Ascending aorta (tissue), 2 donors: Measurements from ENCODE around the gene RAB24. TPM values are rescaled to one million over a fixed set of nuclear protein-coding genes. Genes with fewer than 3 reads are reported as not detected.

Experiments used
- DNase-seq, 2 donors: peaks; one replicate each; pipeline ENCODE4 v3.0.0-alpha.2; 2019; ENCODE audit warnings: low spot score in 2 of 2
- H3K27ac ChIP-seq, 2 donors: fragments of 200-600 bp; sonication (generic); one replicate each; pipeline ENCODE4 v1.5.1; 2016 to 2017; ENCODE audit warnings: mild to moderate bottlenecking in 1 of 2
- H3K27me3 ChIP-seq: fragments of 200-600 bp; sonication (generic); one replicate; pipeline ENCODE4 v1.5.1; 2017
- H3K36me3 ChIP-seq, 2 donors: fragments of 200-600 bp; sonication (generic); one replicate each; pipeline ENCODE4 v1.5.1; 2016
- H3K4me1 ChIP-seq, 2 donors: fragments of 200-600 bp; sonication (generic); one replicate each; pipeline ENCODE4 v1.5.1; 2016 to 2017; ENCODE audit warnings: mild to moderate bottlenecking in 1 of 2
- H3K4me3 ChIP-seq, 2 donors: fragments of 200-600 bp; sonication (generic); one replicate each; pipeline ENCODE4 v1.5.1; 2016 to 2017; ENCODE audit warnings: mild to moderate bottlenecking in 1 of 2
- H3K9me3 ChIP-seq, 2 donors: fragments of 200-600 bp; sonication (generic); one replicate each; pipeline ENCODE4 v1.5.1; 2016
- intact Hi-C: fragments of 100-400 bp; cut with DNase I; formaldehyde crosslinking; loops from one replicate; pipeline ENCODE4 v1.15.1; 2023
- total RNA-seq: library from RNA; depleted of rRNA; stranded (reverse); fragments of >200 nt; gene quantifications from one replicate; pipeline ENCODE4 v1.1.0, GENCODE V29; 2016
- TF ChIP-seq, protein P1 (sequence below), 3 experiments: fragments of 200-600 bp in 2 of 3; fragments of 450-650 bp in 1 of 3; sonication (generic) in 2 of 3; IDR thresholded peaks; one replicate each; pipeline ENCODE4 v1.5.1; 2016 to 2019; ENCODE audit warnings: antibody characterized with exemption in 3 of 3, mild to moderate bottlenecking in 1 of 3, moderate library complexity in 1 of 3

The RAB24 gene
- total RNA-seq, 1 donor from 2014 or later: 68.8 TPM

DNA sequence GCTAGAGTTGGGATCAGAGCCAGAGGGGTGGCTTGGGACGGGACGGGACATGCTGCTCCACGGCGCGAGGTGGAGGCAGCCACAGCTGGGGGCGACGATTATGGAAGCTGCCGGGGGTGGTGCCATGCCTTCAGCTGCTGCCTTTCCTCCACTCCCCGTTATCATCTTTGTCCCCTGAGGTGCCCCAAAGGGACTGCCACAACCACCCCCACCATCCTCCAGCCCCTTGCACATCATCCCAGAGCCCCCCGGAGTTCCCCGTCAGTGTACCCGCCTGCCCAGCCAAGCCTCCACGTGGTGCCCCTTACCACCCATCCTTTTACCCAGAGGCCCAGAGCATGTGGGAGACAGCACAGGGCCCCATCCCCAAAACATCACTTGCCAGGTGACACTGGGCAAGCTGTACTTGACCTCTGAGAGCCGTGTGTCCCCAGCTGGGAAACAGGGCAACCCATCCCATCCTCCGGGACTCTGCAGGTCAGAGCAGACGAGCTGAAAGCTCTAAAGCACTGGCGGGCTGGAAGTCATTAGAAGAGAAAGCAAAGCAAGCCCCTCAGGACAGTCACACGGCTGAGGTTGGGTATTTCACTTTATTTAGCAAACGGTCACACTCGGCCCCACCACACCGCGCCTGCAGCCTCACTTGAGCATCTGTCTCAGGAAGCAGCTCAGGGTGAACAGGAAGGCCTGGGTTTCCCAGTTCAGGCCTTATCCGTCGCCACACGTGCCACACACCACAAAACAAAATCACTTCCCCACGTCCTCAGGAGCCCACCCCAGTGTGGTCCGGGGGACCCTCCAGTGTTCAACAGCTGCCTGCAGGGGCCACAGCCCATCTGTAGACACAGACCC, 27.7 kb upstream of the RAB24 start:
- intact Hi-C loops: no loop called here
- TF ChIP-seq, protein P1, sequence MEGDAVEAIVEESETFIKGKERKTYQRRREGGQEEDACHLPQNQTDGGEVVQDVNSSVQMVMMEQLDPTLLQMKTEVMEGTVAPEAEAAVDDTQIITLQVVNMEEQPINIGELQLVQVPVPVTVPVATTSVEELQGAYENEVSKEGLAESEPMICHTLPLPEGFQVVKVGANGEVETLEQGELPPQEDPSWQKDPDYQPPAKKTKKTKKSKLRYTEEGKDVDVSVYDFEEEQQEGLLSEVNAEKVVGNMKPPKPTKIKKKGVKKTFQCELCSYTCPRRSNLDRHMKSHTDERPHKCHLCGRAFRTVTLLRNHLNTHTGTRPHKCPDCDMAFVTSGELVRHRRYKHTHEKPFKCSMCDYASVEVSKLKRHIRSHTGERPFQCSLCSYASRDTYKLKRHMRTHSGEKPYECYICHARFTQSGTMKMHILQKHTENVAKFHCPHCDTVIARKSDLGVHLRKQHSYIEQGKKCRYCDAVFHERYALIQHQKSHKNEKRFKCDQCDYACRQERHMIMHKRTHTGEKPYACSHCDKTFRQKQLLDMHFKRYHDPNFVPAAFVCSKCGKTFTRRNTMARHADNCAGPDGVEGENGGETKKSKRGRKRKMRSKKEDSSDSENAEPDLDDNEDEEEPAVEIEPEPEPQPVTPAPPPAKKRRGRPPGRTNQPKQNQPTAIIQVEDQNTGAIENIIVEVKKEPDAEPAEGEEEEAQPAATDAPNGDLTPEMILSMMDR (IDR thresholded peaks at IDR 0.05): no peak

DNA sequence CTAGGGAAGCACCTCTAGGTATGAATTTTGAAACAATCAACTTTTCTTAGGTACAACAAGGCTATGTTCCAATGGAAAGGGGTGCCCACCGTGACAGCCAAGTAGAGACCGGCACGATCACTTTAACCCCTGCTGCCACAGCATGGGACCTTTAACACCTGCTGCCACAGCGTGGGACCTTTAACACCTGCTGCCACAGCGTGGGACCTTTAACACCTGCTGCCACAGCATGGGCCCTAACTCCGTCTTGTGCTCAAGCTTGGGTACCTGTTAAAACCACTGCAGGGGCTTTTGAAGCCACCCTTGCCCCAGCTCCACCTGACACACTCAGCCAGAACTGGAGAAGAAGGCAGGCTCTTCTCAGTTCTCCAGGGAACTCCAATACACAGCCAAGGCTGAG, 26.4 kb upstream of the RAB24 start:
- intact Hi-C loops: no loop called here
- Histone ChIP-seq H3K27ac (no peak overlapping the region), H3K36me3 (peaks cover 39 to 52% of the 10 kb centered on the region in 2 donors), H3K27me3 (no peaks in the 10 kb centered on the region), H3K4me1 (no peaks in the 10 kb centered on the region), H3K9me3 (no peaks in the 10 kb centered on the region), H3K4me3 (no peak overlapping the region)
- TF ChIP-seq, protein P1 (IDR thresholded peaks at IDR 0.05): no peak
- no peak for DNase-seq

More for the DNA sequence above, 27.7 kb upstream of the RAB24 start:
- DNase-seq: no peak
- Histone ChIP-seq H3K9me3 (no peaks in the 10 kb centered on the region), H3K4me1 (no peaks in the 10 kb centered on the region), H3K27me3 (no peaks in the 10 kb centered on the region), H3K4me3 (no peak overlapping the region), H3K36me3 (peaks cover 52 to 65% of the 10 kb centered on the region in 2 donors), H3K27ac (no peak overlapping the region)

DNA sequence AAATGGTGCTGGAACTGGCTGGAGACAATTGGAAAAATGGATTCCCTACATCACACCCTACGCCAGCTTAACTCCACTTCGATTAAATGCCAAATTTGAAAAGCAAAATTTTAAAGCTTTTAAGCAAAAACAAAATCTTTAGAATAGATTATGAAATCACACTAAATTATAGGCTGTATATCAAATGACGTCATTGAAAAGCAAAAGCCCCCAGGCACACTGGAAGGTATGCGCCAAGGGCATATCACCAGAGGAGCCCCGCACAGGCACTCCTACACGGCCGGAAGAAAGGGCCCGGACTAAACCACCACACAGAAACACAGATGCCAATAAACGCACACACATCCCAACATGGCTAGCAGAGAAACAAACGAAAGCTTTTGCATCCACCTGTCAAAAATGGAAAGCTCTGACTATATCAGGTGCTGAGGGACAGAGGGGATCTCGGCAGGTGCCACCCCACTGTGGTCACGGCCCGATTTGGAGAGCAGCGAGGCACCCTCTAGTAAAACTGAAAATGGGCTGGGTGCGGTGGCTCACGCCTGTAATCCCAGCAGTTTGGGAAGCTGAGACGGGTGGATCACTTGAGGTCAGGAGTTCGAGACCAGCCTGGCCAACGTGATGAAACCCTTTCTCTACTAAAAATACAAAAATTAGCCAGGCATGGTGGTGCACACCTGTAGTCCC, 25.2 kb upstream of the RAB24 start:
- H3K4me1 ChIP-seq: no peaks in the 10 kb centered on the region
- peak overlapping the region in 1 of 2 donors; percentile 32 for H3K27ac ChIP-seq
- H3K4me3 ChIP-seq: no peak overlapping the region
- DNase-seq: no peak
- no peaks in the 10 kb centered on the region for H3K9me3 ChIP-seq
- no peaks in the 10 kb centered on the region for H3K27me3 ChIP-seq
- intact Hi-C loops: no loop called here
- peaks cover 27 to 40% of the 10 kb centered on the region in 2 donors for H3K36me3 ChIP-seq
- TF ChIP-seq, protein P1 (IDR thresholded peaks at IDR 0.05): no peak

DNA sequence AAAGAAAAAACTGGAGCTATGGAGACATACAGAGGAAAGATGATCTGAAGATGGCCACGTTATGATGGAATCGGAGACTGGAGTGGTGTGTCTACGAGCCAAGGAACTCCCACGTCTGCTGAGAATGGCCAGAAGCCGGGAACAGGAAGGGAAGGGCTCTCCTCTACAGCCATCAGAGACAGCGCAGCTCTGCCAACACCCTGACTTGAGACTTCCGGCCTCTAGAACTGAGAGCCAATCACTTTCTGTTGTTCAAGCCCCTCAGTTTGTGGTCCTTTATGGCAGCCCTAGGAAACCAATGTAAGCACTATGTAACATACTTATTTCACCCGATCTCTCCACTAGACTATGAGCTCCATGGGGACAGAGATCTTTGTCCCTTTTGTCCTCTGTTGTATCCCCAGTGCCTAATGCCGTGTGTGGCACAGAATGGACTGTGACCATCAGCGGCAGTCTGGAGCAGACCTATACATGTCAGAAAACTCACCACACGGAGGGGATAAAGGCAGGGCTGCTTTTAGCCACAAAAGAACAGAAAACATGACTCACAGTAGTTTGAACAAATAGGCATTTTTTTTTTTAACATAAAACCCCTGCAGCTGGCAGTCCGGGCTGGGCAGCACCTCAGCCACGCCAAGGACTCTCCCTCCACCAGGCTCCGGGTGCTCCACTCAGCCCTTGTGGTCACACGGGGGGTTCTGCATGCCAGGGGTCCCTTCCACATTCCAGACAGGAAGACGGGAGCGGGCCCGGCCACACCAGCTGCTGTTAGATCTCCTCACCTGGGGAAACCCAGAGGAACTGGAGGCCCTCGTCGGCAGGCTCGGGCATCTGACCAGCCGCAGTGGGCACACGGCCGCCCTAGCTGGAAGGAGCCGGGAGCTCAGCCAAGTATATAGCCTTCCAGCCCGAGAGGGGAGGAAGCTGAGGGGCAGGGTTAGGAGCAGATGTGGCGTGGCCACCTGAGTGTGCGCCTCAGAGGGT, 24.3 kb upstream of the RAB24 start:
- no peak for DNase-seq
- no peak overlapping the region for H3K4me3 ChIP-seq
- no peaks in the 10 kb centered on the region for H3K4me1 ChIP-seq
- peak overlapping the region; percentile 19 to 32 for H3K27ac ChIP-seq
- intact Hi-C loops: no loop called here
- TF ChIP-seq, protein P1 (IDR thresholded peaks at IDR 0.05): no peak
- H3K9me3 ChIP-seq: no peaks in the 10 kb centered on the region
- H3K27me3 ChIP-seq: no peaks in the 10 kb centered on the region
- peaks cover 18 to 32% of the 10 kb centered on the region in 2 donors for H3K36me3 ChIP-seq

GRCh38 chr5:177325868-177326381, 22.4 kb upstream of the RAB24 start:
- intact Hi-C loops: no loop called here
- DNase-seq: no peak
- no peaks in the 10 kb centered on the region for H3K4me1 ChIP-seq
- no peaks in the 10 kb centered on the region for H3K9me3 ChIP-seq
- H3K36me3 ChIP-seq: peaks cover 9 to 13% of the 10 kb centered on the region in 2 donors
- H3K27ac ChIP-seq: no peak overlapping the region
- no peak overlapping the region for H3K4me3 ChIP-seq
- H3K27me3 ChIP-seq: no peaks in the 10 kb centered on the region
- TF ChIP-seq, protein P1 (IDR thresholded peaks at IDR 0.05): no peak
